Lower leg skin (tissue), 4 donors: Measurements from ENCODE around the gene CPD. TPM values are rescaled to one million over a fixed set of nuclear protein-coding genes. Genes with fewer than 3 reads are reported as not detected.

Experiments used
- DNase-seq, 2 donors: peaks; one replicate each; pipeline ENCODE4 v3.0.0-alpha.2; 2019; ENCODE audit warnings: low spot score in 2 of 2
- H3K4me3 ChIP-seq: fragments of 200-600 bp; sonication (generic); 2 replicates; pipeline ENCODE4 v1.5.1; 2017; ENCODE audit warnings: mild to moderate bottlenecking, low read depth; ENCODE audit not compliant: poor library complexity, severe bottlenecking
- POLR2A ChIP-seq, 2 donors: fragments of 450-650 bp; IDR thresholded peaks; one replicate each; pipeline ENCODE4 v1.6.1; 2016 to 2017; ENCODE audit warnings: antibody characterized with exemption in 2 of 2, mild to moderate bottlenecking in 1 of 2, moderate library complexity in 1 of 2
- WGBS, 2 donors: methylation state at CpG; one replicate each; pipeline ENCODE4 v1.1.5; 2018; 5-methylcytosine and 5-hydroxymethylcytosine counted together
- intact Hi-C: fragments of 100-400 bp; cut with DNase I; formaldehyde crosslinking; loops from one replicate; pipeline ENCODE4 v1.15.0; 2023; ENCODE audit warnings: low total_unique reads
- total RNA-seq, 4 donors: library from RNA; depleted of rRNA; stranded (reverse); fragments of >200 nt; gene quantifications; one replicate each; pipeline ENCODE4 v1.1.0, GENCODE V29; 2016
- TF ChIP-seq, protein P1 (sequence below), 3 donors: fragments of 450-650 bp; IDR thresholded peaks; one replicate each; pipeline ENCODE4 v1.5.1; 2016; ENCODE audit warnings: antibody characterized with exemption in 3 of 3, mild to moderate bottlenecking in 3 of 3, moderate library complexity in 2 of 3

Gene CPD
- total RNA-seq, 4 donors from 2014 or later: 18.7 to 69.5 (median 48.5) TPM

DNA sequence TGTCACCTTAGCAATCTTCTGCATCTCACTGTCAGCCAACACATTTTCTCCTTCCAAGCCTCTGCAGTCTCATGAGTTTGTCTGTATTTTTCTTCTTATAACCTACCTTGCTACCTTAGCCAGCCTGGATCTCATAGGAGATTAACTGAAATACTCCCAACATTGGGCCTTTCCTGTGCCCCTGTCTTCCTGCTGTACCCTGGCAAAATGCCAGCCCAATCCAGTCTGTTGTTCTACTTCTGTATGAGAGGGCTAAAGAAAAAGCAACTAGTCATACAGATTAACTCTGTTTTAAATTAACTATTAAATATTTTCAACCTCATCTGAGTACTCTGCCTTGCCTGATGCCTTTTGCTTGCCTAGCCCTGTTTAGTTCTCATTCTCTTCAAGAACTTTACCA is 116.9 kb downstream of the CPD start:
- no peak for DNase-seq
- TF ChIP-seq, protein P1, sequence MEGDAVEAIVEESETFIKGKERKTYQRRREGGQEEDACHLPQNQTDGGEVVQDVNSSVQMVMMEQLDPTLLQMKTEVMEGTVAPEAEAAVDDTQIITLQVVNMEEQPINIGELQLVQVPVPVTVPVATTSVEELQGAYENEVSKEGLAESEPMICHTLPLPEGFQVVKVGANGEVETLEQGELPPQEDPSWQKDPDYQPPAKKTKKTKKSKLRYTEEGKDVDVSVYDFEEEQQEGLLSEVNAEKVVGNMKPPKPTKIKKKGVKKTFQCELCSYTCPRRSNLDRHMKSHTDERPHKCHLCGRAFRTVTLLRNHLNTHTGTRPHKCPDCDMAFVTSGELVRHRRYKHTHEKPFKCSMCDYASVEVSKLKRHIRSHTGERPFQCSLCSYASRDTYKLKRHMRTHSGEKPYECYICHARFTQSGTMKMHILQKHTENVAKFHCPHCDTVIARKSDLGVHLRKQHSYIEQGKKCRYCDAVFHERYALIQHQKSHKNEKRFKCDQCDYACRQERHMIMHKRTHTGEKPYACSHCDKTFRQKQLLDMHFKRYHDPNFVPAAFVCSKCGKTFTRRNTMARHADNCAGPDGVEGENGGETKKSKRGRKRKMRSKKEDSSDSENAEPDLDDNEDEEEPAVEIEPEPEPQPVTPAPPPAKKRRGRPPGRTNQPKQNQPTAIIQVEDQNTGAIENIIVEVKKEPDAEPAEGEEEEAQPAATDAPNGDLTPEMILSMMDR (IDR thresholded peaks at IDR 0.05): no peak
- no peak for TF ChIP-seq POLR2A (IDR thresholded peaks at IDR 0.05)
- intact Hi-C loops: no loop called here
- H3K4me3 ChIP-seq: no peak overlapping the region

GRCh38 chr17:30503558-30503957 is 124.8 kb downstream of the CPD start:
- intact Hi-C loops: no loop called here
- DNase-seq: no peak
- WGBS, 2 donors: 88 to 89% methylated on average over 4 of the region's 4 CpGs
- no peak overlapping the region for H3K4me3 ChIP-seq
- TF ChIP-seq, protein P1 (IDR thresholded peaks at IDR 0.05): no peak
- no peak for TF ChIP-seq POLR2A (IDR thresholded peaks at IDR 0.05)

DNA sequence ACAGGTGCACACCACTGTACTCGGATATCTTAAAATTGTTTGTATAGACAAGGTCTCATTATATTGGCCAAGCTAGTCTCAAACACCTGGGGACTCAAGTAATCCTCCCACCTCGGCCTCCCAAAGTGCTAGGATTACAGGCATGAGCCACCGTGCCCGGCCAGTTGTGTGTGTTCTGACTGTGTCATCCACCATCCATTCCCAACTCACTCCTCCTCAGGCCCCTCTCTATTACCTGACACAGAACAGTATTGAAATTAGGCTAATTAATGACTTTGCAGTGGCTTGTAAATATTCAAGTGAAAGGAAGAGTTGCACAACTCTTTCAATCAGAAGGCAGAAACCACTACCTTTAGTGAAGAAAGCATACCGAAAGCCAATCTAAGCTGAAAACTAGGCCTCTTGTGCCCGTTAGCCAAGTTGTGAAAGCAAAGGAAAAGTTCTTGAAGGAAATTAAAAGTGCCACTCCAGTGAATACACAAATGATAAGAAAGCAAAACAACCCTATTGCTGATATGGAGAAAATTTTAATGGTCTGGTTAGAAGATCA is 127.2 kb downstream of the CPD start:
- no peak overlapping the region for H3K4me3 ChIP-seq
- DNase-seq: no peak
- intact Hi-C loops: no loop called here
- TF ChIP-seq, protein P1 (IDR thresholded peaks at IDR 0.05): no peak
- TF ChIP-seq POLR2A (IDR thresholded peaks at IDR 0.05): no peak
- 96 to 98% methylated on average over 6 of the region's 6 CpGs for WGBS, 2 donors

- WGBS, 2 donors: 82 to 86% methylated on average over 1 of the region's 1 CpG
- no peak for DNase-seq
- H3K4me3 ChIP-seq: no peak overlapping the region
- intact Hi-C loops: no loop called here
- TF ChIP-seq, protein P1 (IDR thresholded peaks at IDR 0.05): no peak
- no peak for TF ChIP-seq POLR2A (IDR thresholded peaks at IDR 0.05)
Measured at GRCh38 chr17:30506481-30506880, 127.8 kb downstream of the CPD start.

- TF ChIP-seq POLR2A (IDR thresholded peaks at IDR 0.05): no peak
- TF ChIP-seq, protein P1 (IDR thresholded peaks at IDR 0.05): no peak
- WGBS, 2 donors: 93 to 100% methylated on average over 1 of the region's 1 CpG
- intact Hi-C loops: no loop called here
- DNase-seq: no peak
- no peak overlapping the region for H3K4me3 ChIP-seq
Measured at GRCh38 chr17:30513346-30513745, 134.6 kb downstream of the CPD start.
